Naive B cell (primary cell): ENCODE measurements around the gene GOLGA6A. TPM values are rescaled to one million over a fixed set of nuclear protein-coding genes. Genes with fewer than 3 reads are reported as not detected.
"Not testable (repeated sequence)": the region's sequence is repeated elsewhere in the genome, so short reads cannot be mapped to it uniquely, and the experiment has no call there.

ENCODE experiments used
- ATAC-seq, 2 donors: fragments of 150-1000 bp; cut with Tn5 transposase; 2 replicates each; pipeline ENCODE4 v1.10.0; 2021; ENCODE audit warnings: low read depth in 2 of 2, mild to moderate bottlenecking in 2 of 2, moderate library complexity in 2 of 2
- DNase-seq: peaks from one replicate; pipeline ENCODE4 v3.0.0; 2022
- H3K27ac Mint-ChIP-seq, 6 donors: one replicate each; pipeline ENCODE4 v1.8.0; 2020 to 2022; ENCODE audit warnings: mild to moderate bottlenecking in 6 of 6, mixed read lengths in 6 of 6, moderate library complexity in 5 of 6, inconsistent platforms in 2 of 6
- H3K27me3 Mint-ChIP-seq, 3 donors: one replicate each; pipeline ENCODE4 v1.8.0; 2021 to 2022; ENCODE audit warnings: mixed read lengths in 3 of 3, mild to moderate bottlenecking in 1 of 3
- H3K36me3 Mint-ChIP-seq, 2 donors: one replicate each; pipeline ENCODE4 v1.8.0; 2020 to 2022; ENCODE audit warnings: mixed read lengths in 2 of 2, inconsistent platforms in 1 of 2, mild to moderate bottlenecking in 1 of 2
- H3K4me1 Mint-ChIP-seq, 3 donors: one replicate each; pipeline ENCODE4 v1.8.0; 2020 to 2022; ENCODE audit warnings: mixed read lengths in 3 of 3, inconsistent platforms in 1 of 3, mild to moderate bottlenecking in 1 of 3, moderate library complexity in 1 of 3
- H3K4me3 Mint-ChIP-seq, 8 donors: one replicate each; pipeline ENCODE4 v1.8.0; 2020 to 2022; ENCODE audit warnings: mild to moderate bottlenecking in 8 of 8, mixed read lengths in 8 of 8, moderate library complexity in 8 of 8, inconsistent platforms in 2 of 8
- H3K9me3 Mint-ChIP-seq, 7 donors: one replicate each; pipeline ENCODE4 v1.8.0; 2020 to 2022; ENCODE audit warnings: mixed read lengths in 7 of 7, mild to moderate bottlenecking in 5 of 7, inconsistent platforms in 2 of 7, moderate library complexity in 1 of 7
- polyA plus RNA-seq, 6 donors: library from polyadenylated mRNA; unstranded; fragments of 300-500 nt; fragmentation: Illumina TruSeq; gene quantifications; one replicate each; pipeline ENCODE4 v1.2.3, GENCODE V29; 2021; ENCODE audit warnings: low read depth in 6 of 6

The GOLGA6A gene
- polyA plus RNA-seq, 6 donors from 2014 or later = 0.09 TPM; not detected in 5

- no peak for DNase-seq
- Mint-ChIP-seq H3K27me3 (peaks cover 13 to 25% (median 24%) of the 10 kb centered on the region in 3 donors), H3K4me3 (peak overlapping the region in 5 of 8 donors; percentile 32 to 81 (median 61)), H3K36me3 (no peaks in the 10 kb centered on the region), H3K9me3 (peaks cover 0 to 2% (median 0%) of the 10 kb centered on the region in 7 donors), H3K4me1 (peaks cover 48 to 77% (median 62%) of the 10 kb centered on the region in 3 donors), H3K27ac (no peak overlapping the region)
- ATAC-seq = no peak
Observed at GRCh38 chr15:74124196-74124595, 41.8 kb upstream of the GOLGA6A start.

GRCh38 chr15:74123658-74124057 lies 41.3 kb upstream of the GOLGA6A start:
- peaks cover 7 to 20% (median 19%) of the 10 kb centered on the region in 3 donors for H3K27me3 Mint-ChIP-seq
- peaks cover 0 to 2% (median 0%) of the 10 kb centered on the region in 7 donors for H3K9me3 Mint-ChIP-seq

GRCh38 chr15:74123131-74123429 lies 40.7 kb upstream of the GOLGA6A start:
- peaks cover 5 to 14% (median 14%) of the 10 kb centered on the region in 3 donors for H3K27me3 Mint-ChIP-seq
- H3K4me1 Mint-ChIP-seq = peaks cover 43 to 68% (median 51%) of the 10 kb centered on the region in 3 donors
- no peaks in the 10 kb centered on the region for H3K36me3 Mint-ChIP-seq
- peaks cover 0 to 5% (median 5%) of the 10 kb centered on the region in 7 donors for H3K9me3 Mint-ChIP-seq
- H3K4me3 Mint-ChIP-seq = peak overlapping the region in 7 of 8 donors; percentile 17 to 88 (median 77)
- no peak for ATAC-seq
- DNase-seq = no peak
- peak overlapping the region in 3 of 6 donors; percentile 0 to 76 (median 27) for H3K27ac Mint-ChIP-seq

More at GRCh38 chr15:74123658-74124057, 41.3 kb upstream of the GOLGA6A start:
- peaks cover 43 to 72% (median 57%) of the 10 kb centered on the region in 3 donors for H3K4me1 Mint-ChIP-seq
- ATAC-seq = no peak
- H3K36me3 Mint-ChIP-seq = no peaks in the 10 kb centered on the region
- peak overlapping the region in 1 of 6 donors; percentile 49 for H3K27ac Mint-ChIP-seq
- H3K4me3 Mint-ChIP-seq = peak overlapping the region in 5 of 8 donors; percentile 17 to 88 (median 79)
- no peak for DNase-seq

- ATAC-seq = peak; percentile 80 to 86
- peak overlapping the region in 7 of 8 donors; percentile 17 to 88 (median 77) for H3K4me3 Mint-ChIP-seq
- no peaks in the 10 kb centered on the region for H3K36me3 Mint-ChIP-seq
- peaks cover 5 to 18% (median 9%) of the 10 kb centered on the region in 3 donors for H3K27me3 Mint-ChIP-seq
- H3K9me3 Mint-ChIP-seq = peaks cover 4 to 10% (median 7%) of the 10 kb centered on the region in 7 donors
- H3K4me1 Mint-ChIP-seq = peaks cover 39 to 63% (median 46%) of the 10 kb centered on the region in 3 donors
- DNase-seq = no peak
- peak overlapping the region; percentile 0 to 87 (median 38) for H3K27ac Mint-ChIP-seq
Observed at GRCh38 chr15:74122403-74123130, 40.2 kb upstream of the GOLGA6A start.

- Mint-ChIP-seq H3K4me1 (peaks cover 39 to 58% (median 39%) of the 10 kb centered on the region in 3 donors), H3K4me3 (peak overlapping the region in 4 of 8 donors; percentile 17 to 88 (median 80)), H3K27me3 (peaks cover 0 to 12% (median 3%) of the 10 kb centered on the region in 3 donors), H3K27ac (peak overlapping the region in 2 of 6 donors; percentile 65 to 92), H3K9me3 (peaks cover 4 to 12% (median 7%) of the 10 kb centered on the region in 7 donors), H3K36me3 (no peaks in the 10 kb centered on the region)
- DNase-seq (no peak), ATAC-seq (no peak)
Observed at GRCh38 chr15:74121858-74122257, 39.5 kb upstream of the GOLGA6A start.

- Mint-ChIP-seq H3K4me1 (peaks cover 39 to 55% (median 39%) of the 10 kb centered on the region in 3 donors), H3K36me3 (no peaks in the 10 kb centered on the region), H3K4me3 (peak overlapping the region in 3 of 8 donors; percentile 43 to 73 (median 47)), H3K9me3 (peaks cover 4 to 12% (median 7%) of the 10 kb centered on the region in 7 donors), H3K27ac (peak overlapping the region in 3 of 6 donors; percentile 24 to 70 (median 42)), H3K27me3 (peaks cover 0 to 7% (median 0%) of the 10 kb centered on the region in 3 donors)
- no peak for DNase-seq
- no peak for ATAC-seq
Observed at GRCh38 chr15:74121039-74121438, 38.7 kb upstream of the GOLGA6A start.

GRCh38 chr15:74120426-74120825 lies 38.1 kb upstream of the GOLGA6A start:
- peaks cover 4 to 12% (median 7%) of the 10 kb centered on the region in 7 donors for H3K9me3 Mint-ChIP-seq
- no peak overlapping the region for H3K4me3 Mint-ChIP-seq
- H3K27me3 Mint-ChIP-seq = peaks cover 0 to 7% (median 0%) of the 10 kb centered on the region in 3 donors
- no peaks in the 10 kb centered on the region for H3K36me3 Mint-ChIP-seq
- H3K4me1 Mint-ChIP-seq = peaks cover 39 to 53% (median 39%) of the 10 kb centered on the region in 3 donors
- ATAC-seq = no peak
- H3K27ac Mint-ChIP-seq = peak overlapping the region in 2 of 6 donors; percentile 47 to 76
- DNase-seq = no peak

GRCh38 chr15:74109713-74110112 lies 27.4 kb upstream of the GOLGA6A start:
- H3K36me3 Mint-ChIP-seq = no peaks in the 10 kb centered on the region
- no peak overlapping the region for H3K4me3 Mint-ChIP-seq
- peaks cover 8 to 14% (median 12%) of the 10 kb centered on the region in 3 donors for H3K27me3 Mint-ChIP-seq
- DNase-seq (no peak), ATAC-seq (no peak)
- H3K9me3 Mint-ChIP-seq = no peaks in the 10 kb centered on the region
- no peak overlapping the region for H3K27ac Mint-ChIP-seq
- H3K4me1 Mint-ChIP-seq = peaks cover 0 to 5% (median 0%) of the 10 kb centered on the region in 3 donors

GRCh38 chr15:74108611-74109010 lies 26.3 kb upstream of the GOLGA6A start:
- not testable (repeated sequence) for H3K36me3 Mint-ChIP-seq, H3K4me1 Mint-ChIP-seq, H3K4me3 Mint-ChIP-seq, H3K27ac Mint-ChIP-seq, H3K9me3 Mint-ChIP-seq, ATAC-seq, DNase-seq
- peaks cover 4 to 14% (median 8%) of the 10 kb centered on the region in 3 donors for H3K27me3 Mint-ChIP-seq

GRCh38 chr15:74108111-74108510 lies 25.8 kb upstream of the GOLGA6A start:
- Mint-ChIP-seq H3K36me3 (no peaks in the 10 kb centered on the region), H3K9me3 (no peaks in the 10 kb centered on the region), H3K4me1 (peaks cover 0 to 5% (median 0%) of the 10 kb centered on the region in 3 donors), H3K4me3 (no peak overlapping the region), H3K27ac (no peak overlapping the region), H3K27me3 (peaks cover 4 to 10% (median 8%) of the 10 kb centered on the region in 3 donors)
- DNase-seq (no peak), ATAC-seq (no peak)

GRCh38 chr15:74099963-74100733 lies 17.8 kb upstream of the GOLGA6A start:
- DNase-seq (peak; percentile 52), ATAC-seq (peak; percentile 76 to 77)
- H3K27me3 Mint-ChIP-seq, H3K4me1 Mint-ChIP-seq, H3K9me3 Mint-ChIP-seq, H3K36me3 Mint-ChIP-seq: not testable (repeated sequence)
- Mint-ChIP-seq H3K4me3 (peak overlapping the region; percentile 81 to 95 (median 90)), H3K27ac (peak overlapping the region; percentile 64 to 91 (median 74))

- H3K9me3 Mint-ChIP-seq, H3K27me3 Mint-ChIP-seq, ATAC-seq, H3K36me3 Mint-ChIP-seq, H3K4me1 Mint-ChIP-seq, H3K27ac Mint-ChIP-seq, H3K4me3 Mint-ChIP-seq, DNase-seq: not testable (repeated sequence)
Observed at GRCh38 chr15:74096753-74097474, 14.6 kb upstream of the GOLGA6A start.

GRCh38 chr15:74095610-74096009 lies 13.3 kb upstream of the GOLGA6A start:
- H3K4me1 Mint-ChIP-seq, H3K27me3 Mint-ChIP-seq, H3K27ac Mint-ChIP-seq, H3K4me3 Mint-ChIP-seq, ATAC-seq, H3K9me3 Mint-ChIP-seq, H3K36me3 Mint-ChIP-seq, DNase-seq: not testable (repeated sequence)
